HepG2 (cell line): ENCODE data around the gene NUAK1. TPM values are rescaled to one million over a fixed set of nuclear protein-coding genes. Genes with fewer than 3 reads are reported as not detected.

ENCODE experiments used
- BRD4 ChIP-seq: sonication (generic); formaldehyde crosslinking; IDR thresholded peaks from 2 replicates; pipeline ENCODE4 v1.4.0; 2020; ENCODE audit warnings: missing genetic modification reagents
- polyA plus RNA-seq, 8 experiments: library from polyadenylated mRNA; depleted of rRNA in 3 of 8; stranded (reverse) in 7 of 8; unstranded in 1 of 8; fragments of >200 nt; fragmentation: Illumina TruSeq in 4 of 8; extraction: Trizol in 4 of 8; gene quantifications; 2 replicates each; pipeline versions ENCODE4 v1.2.1 to v1.2.3, GENCODE V29; 2011 to 2016; ENCODE audit warnings: low read depth in 4 of 8, missing spikeins in 1 of 8, mixed read lengths in 1 of 8; ENCODE audit not compliant: insufficient read depth in 1 of 8
- total RNA-seq, 5 experiments: library from RNA; depleted of rRNA; stranded (reverse); fragments of >200 nt; fragmentation: Illumina TruSeq; extraction: Trizol; gene quantifications; 2 replicates each; pipeline ENCODE4 v1.2.3, GENCODE V29; 2016; ENCODE audit warnings: low read depth in 1 of 5
- TF ChIP-seq, protein P1 (sequence below): sonication (generic); formaldehyde crosslinking; IDR thresholded peaks from 2 replicates; pipeline ENCODE4 v1.4.0; 2020; ENCODE audit warnings: missing genetic modification reagents
- TF ChIP-seq, protein P2 (sequence below): sonication (generic); formaldehyde crosslinking; IDR thresholded peaks from 2 replicates; pipeline ENCODE4 v1.4.0; 2020; ENCODE audit warnings: low read depth, missing genetic modification reagents
- TF ChIP-seq, protein P3 (sequence below): sonication (generic); formaldehyde crosslinking; IDR thresholded peaks from 2 replicates; pipeline ENCODE4 v1.4.0; 2020; ENCODE audit warnings: missing genetic modification reagents, mild to moderate bottlenecking, borderline replicate concordance

NUAK1 gene
- total and polyA plus RNA-seq, 2 of the 13 experiments (the other 11 are each of a cell fraction or from before 2014, with no cell fraction given), result 1.7 to 1.9 TPM

DNA sequence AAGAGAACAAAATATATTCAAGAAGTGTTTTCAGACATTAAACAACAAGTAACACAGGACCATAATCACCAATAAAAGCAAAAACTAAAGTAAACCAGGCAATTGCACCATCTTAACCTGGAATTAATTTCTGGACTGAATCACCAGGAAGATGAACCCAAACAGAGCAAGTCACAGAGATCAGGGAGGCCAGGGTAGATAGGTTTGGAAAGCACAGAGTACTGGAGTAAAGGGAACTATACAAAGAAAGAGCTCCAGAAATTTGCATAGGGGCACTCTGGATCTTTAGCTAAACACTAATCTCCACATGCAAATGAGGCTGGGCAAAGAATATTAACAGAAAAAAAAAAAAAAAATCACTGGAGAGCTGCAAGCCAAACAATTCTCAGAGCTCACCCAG is 84.7 kb downstream of the NUAK1 start (continued):
- TF ChIP-seq, protein P1, sequence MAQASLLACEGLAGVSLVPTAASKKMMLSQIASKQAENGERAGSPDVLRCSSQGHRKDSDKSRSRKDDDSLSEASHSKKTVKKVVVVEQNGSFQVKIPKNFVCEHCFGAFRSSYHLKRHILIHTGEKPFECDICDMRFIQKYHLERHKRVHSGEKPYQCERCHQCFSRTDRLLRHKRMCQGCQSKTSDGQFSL (CRISPR knock-in tag), result no peak
- TF ChIP-seq, protein P2, sequence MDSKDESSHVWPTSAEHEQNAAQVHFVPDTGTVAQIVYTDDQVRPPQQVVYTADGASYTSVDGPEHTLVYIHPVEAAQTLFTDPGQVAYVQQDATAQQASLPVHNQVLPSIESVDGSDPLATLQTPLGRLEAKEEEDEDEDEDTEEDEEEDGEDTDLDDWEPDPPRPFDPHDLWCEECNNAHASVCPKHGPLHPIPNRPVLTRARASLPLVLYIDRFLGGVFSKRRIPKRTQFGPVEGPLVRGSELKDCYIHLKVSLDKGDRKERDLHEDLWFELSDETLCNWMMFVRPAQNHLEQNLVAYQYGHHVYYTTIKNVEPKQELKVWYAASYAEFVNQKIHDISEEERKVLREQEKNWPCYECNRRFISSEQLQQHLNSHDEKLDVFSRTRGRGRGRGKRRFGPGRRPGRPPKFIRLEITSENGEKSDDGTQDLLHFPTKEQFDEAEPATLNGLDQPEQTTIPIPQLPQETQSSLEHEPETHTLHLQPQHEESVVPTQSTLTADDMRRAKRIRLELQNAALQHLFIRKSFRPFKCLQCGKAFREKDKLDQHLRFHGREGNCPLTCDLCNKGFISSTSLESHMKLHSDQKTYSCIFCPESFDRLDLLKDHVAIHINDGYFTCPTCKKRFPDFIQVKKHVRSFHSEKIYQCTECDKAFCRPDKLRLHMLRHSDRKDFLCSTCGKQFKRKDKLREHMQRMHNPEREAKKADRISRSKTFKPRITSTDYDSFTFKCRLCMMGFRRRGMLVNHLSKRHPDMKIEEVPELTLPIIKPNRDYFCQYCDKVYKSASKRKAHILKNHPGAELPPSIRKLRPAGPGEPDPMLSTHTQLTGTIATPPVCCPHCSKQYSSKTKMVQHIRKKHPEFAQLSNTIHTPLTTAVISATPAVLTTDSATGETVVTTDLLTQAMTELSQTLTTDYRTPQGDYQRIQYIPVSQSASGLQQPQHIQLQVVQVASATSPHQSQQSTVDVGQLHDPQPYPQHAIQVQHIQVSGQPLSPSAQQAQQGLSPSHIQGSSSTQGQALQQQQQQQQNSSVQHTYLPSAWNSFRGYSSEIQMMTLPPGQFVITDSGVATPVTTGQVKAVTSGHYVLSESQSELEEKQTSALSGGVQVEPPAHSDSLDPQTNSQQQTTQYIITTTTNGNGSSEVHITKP, result no peak
- TF ChIP-seq BRD4, result no peak
- TF ChIP-seq, protein P3, sequence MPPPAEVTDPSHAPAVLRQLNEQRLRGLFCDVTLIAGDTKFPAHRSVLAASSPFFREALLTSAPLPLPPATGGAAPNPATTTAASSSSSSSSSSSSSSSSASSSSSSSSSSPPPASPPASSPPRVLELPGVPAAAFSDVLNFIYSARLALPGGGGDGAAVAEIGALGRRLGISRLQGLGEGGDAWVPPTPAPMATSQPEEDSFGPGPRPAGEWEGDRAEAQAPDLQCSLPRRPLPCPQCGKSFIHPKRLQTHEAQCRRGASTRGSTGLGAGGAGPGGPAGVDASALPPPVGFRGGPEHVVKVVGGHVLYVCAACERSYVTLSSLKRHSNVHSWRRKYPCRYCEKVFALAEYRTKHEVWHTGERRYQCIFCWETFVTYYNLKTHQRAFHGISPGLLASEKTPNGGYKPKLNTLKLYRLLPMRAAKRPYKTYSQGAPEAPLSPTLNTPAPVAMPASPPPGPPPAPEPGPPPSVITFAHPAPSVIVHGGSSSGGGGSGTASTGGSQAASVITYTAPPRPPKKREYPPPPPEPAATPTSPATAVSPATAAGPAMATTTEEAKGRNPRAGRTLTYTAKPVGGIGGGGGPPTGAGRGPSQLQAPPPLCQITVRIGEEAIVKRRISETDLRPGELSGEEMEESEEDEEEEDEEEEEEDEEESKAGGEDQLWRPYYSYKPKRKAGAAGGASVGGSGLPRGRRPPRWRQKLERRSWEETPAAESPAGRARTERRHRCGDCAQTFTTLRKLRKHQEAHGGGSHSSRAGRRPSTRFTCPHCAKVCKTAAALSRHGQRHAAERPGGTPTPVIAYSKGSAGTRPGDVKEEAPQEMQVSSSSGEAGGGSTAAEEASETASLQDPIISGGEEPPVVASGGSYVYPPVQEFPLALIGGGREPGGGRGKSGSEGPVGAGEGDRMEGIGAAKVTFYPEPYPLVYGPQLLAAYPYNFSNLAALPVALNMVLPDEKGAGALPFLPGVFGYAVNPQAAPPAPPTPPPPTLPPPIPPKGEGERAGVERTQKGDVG (CRISPR knock-in tag), result no peak
